ENCODE data around the gene NAXE. TPM values are rescaled to one million over a fixed set of nuclear protein-coding genes. Genes with fewer than 3 reads are reported as not detected.

NAXE gene
- total RNA-seq, 1 experiment from 2014 or later = 261 TPM

DNA sequence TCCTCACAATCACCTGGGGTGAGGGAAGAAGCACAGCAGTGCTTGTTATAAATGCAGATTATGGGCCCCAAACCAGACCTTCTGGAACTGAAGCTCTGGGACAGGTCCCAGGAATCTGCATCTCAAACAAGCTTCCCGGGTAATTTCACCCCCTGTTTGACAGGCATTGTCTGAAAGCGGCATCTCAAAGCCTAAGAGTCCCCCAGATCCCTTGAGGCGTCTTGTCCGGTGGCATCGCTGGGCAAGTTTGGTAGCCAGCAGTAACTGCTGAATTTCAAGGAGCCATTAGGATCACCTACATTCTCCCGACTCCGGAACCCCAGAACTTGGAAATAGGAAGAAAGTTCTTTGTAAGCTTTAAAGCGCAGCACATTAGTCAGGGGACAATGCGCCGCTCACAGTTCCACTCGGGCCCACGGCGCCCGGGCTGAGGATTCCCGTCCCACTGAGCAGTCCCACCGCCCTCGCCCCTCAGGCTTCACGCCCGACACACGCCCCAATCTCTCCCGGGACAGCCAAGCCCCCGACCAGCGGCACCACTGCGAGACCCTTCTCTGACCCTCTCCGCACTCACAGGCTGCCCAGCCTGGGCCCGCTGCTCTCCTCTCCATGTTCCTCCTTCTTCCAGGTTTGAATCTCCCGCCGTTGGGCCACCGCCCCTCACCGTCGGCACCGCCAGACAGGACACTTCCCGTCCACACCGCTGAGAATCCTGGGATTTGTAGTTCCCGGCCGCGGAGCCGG, 19.5 kb upstream of the NAXE start, which contains the start of gene IQGAP3:
TSS of gene IQGAP3 (minus strand) at position 647 of the 744 bp plus-strand sequence. CDS start at position 611, 36 bp downstream.
- Histone ChIP-seq H3K27ac (ENCODE audit: low read length) (peak within 1 kb of the TSS; percentile 62), H3F3A (ENCODE audit: low read length, unreplicated experiment) (no peaks in the 10 kb centered on the region), H3K9me3 (ENCODE audit: low read length) (no peaks in the 10 kb centered on the region), H3K9ac (ENCODE audit: low read length) (peak within 1 kb of the TSS; percentile 78), H4K20me1 (ENCODE audit: low read length) (no peaks in the 10 kb centered on the region), H2AFZ (ENCODE audit: low read length) (peak within 1 kb of the TSS; percentile 86), H3K9me2 (replicated peaks; ENCODE audit: low read length) (no peaks in the 10 kb centered on the region), H3K36me3 (ENCODE audit: low read depth, low read length) (peaks cover 22% of the 10 kb centered on the region; the same call in 1 of the 2 replicates), H3K27me3 (ENCODE audit: low read length) (no peaks in the 10 kb centered on the region), H3K4me3 (ENCODE audit: low read length) (peak within 1 kb of the TSS; percentile 99), H3K4me1 (ENCODE audit: insufficient read depth, low read length) (peaks cover 19% of the 10 kb centered on the region), H3K4me2 (ENCODE audit: low read length) (peak within 1 kb of the TSS; percentile 96), H3K79me2 (ENCODE audit: low read length) (peaks cover 27% of the 10 kb centered on the region)
- ATAC-seq (peak; percentile 86), DNase-seq (peak; percentile 94)
- intact Hi-C loops (cut with micrococcal nuclease) = loop anchor here (1.0 to 2.0 kb wide), 3 partner anchors 67 to 116 kb away; partner anchors contain the start of gene MEF2D
- CTCF ChIA-PET = no interaction called here
- no peak for TF ChIP-seq EZH2phosphoT487 (IDR thresholded peaks at IDR 0.05; ENCODE audit: borderline replicate concordance, low read length)
- TF ChIP-seq EZH2 (IDR thresholded peaks at IDR 0.05; ENCODE audit: low read length, unreplicated experiment) = no peak
- no peak for TF ChIP-seq CTCF (conservative IDR thresholded peaks at IDR 0.05; ENCODE audit: low read depth, low read length)
- POLR2A ChIA-PET (ENCODE audit: unreplicated experiment) = interaction anchor here (0.6 to 1.1 kb wide), 2 partner anchors 67 to 116 kb away, joined by 4 to 7 read pairs; no protein-coding TSS in a partner anchor
- no TSS peak for BruUV-seq (replicated peaks)

- DNase-seq (no peak), ATAC-seq (no peak)
- intact Hi-C loops (cut with micrococcal nuclease) = no loop called here
- H3K9me3 ChIP-seq (ENCODE audit: low read length) = no peaks in the 10 kb centered on the region
- H3K36me3 ChIP-seq (ENCODE audit: low read depth, low read length) = peaks cover 18% of the 10 kb centered on the region; the same call in 1 of the 2 replicates
- H3K9me2 ChIP-seq (replicated peaks; ENCODE audit: low read length) = no peaks in the 10 kb centered on the region
- H3K9ac ChIP-seq (ENCODE audit: low read length) = peak overlapping the region; percentile 78; the same call in 1 of the 2 replicates
- no peaks in the 10 kb centered on the region for H3K27me3 ChIP-seq (ENCODE audit: low read length)
- no TSS peak for BruUV-seq (replicated peaks)
- ChIA-PET CTCF (no interaction called here), POLR2A (ENCODE audit: unreplicated experiment) (no interaction called here)
- peak overlapping the region; percentile 96 for H3K4me2 ChIP-seq (ENCODE audit: low read length)
- H3K79me2 ChIP-seq (ENCODE audit: low read length) = peaks cover 27% of the 10 kb centered on the region
- H3K27ac ChIP-seq (ENCODE audit: low read length) = no peak overlapping the region
- peaks cover 19% of the 10 kb centered on the region for H3K4me1 ChIP-seq (ENCODE audit: insufficient read depth, low read length)
- TF ChIP-seq EZH2 (IDR thresholded peaks at IDR 0.05; ENCODE audit: low read length, unreplicated experiment) (no peak), EZH2phosphoT487 (IDR thresholded peaks at IDR 0.05; ENCODE audit: borderline replicate concordance, low read length) (no peak), CTCF (conservative IDR thresholded peaks at IDR 0.05; ENCODE audit: low read depth, low read length) (no peak)
- H3F3A ChIP-seq (ENCODE audit: low read length, unreplicated experiment) = no peaks in the 10 kb centered on the region
- peak overlapping the region; percentile 86 for H2AFZ ChIP-seq (ENCODE audit: low read length)
- peak overlapping the region; percentile 99 for H3K4me3 ChIP-seq (ENCODE audit: low read length)
- no peaks in the 10 kb centered on the region for H4K20me1 ChIP-seq (ENCODE audit: low read length)
Measured at GRCh38 chr1:156572663-156573018, 18.9 kb upstream of the NAXE start.

Measured in PC-3 (cell line).